GM23248 (cell line): Measurements from ENCODE around the gene NTNG1. TPM values are rescaled to one million over a fixed set of nuclear protein-coding genes. Genes with fewer than 3 reads are reported as not detected.

Experiments
- DNase-seq: peaks from one replicate; pipeline ENCODE4 v3.0.0-alpha.2; 2015
- H2AFZ ChIP-seq: fragments of 200-600 bp; sonication (generic); 2 replicates; pipeline ENCODE4 v1.6.1; 2016; ENCODE audit warnings: antibody characterized with exemption
- H3F3A ChIP-seq: fragments of 200-600 bp; sonication (generic); 2 replicates; pipeline ENCODE4 v1.6.1; 2016; ENCODE audit warnings: mild to moderate bottlenecking, antibody characterized with exemption, mixed run types; ENCODE audit not compliant: insufficient read depth
- H3K27ac ChIP-seq: fragments of 200-600 bp; sonication (generic); 2 replicates; pipeline ENCODE4 v1.5.1; 2016; ENCODE audit warnings: mild to moderate bottlenecking
- H3K27me3 ChIP-seq: fragments of 200-600 bp; sonication (generic); replicated peaks from 2 replicates; pipeline ENCODE4 v1.6.1; 2016; ENCODE audit warnings: mild to moderate bottlenecking; ENCODE audit not compliant: insufficient read depth
- H3K36me3 ChIP-seq: fragments of 200-600 bp; sonication (generic); 2 replicates; pipeline ENCODE4 v1.6.1; 2016; ENCODE audit warnings: low read depth, mild to moderate bottlenecking
- H3K4me1 ChIP-seq: fragments of 200-600 bp; sonication (generic); 2 replicates; pipeline ENCODE4 v1.6.1; 2016; ENCODE audit warnings: mild to moderate bottlenecking; ENCODE audit not compliant: insufficient read depth
- H3K4me2 ChIP-seq: fragments of 200-600 bp; sonication (generic); one replicate; pipeline ENCODE4 v1.6.1; 2016; ENCODE audit warnings: mild to moderate bottlenecking; ENCODE audit not compliant: unreplicated experiment
- H3K4me3 ChIP-seq: fragments of 200-600 bp; sonication (generic); 2 replicates; pipeline ENCODE4 v1.5.1; 2016; ENCODE audit warnings: mild to moderate bottlenecking
- H3K79me2 ChIP-seq: fragments of 200-600 bp; sonication (generic); 2 replicates; pipeline ENCODE4 v1.6.1; 2016; ENCODE audit warnings: mild to moderate bottlenecking; ENCODE audit not compliant: insufficient read depth
- H3K9ac ChIP-seq: fragments of 200-600 bp; sonication (generic); 2 replicates; pipeline ENCODE4 v1.6.1; 2016; ENCODE audit warnings: mild to moderate bottlenecking
- H3K9me2 ChIP-seq: fragments of 200-600 bp; sonication (generic); 2 replicates; pipeline ENCODE4 v1.6.1; 2016; ENCODE audit warnings: mixed run types, mild to moderate bottlenecking, moderate library complexity; ENCODE audit not compliant: insufficient read depth
- H3K9me3 ChIP-seq: fragments of 200-600 bp; sonication (generic); one replicate; pipeline ENCODE4 v1.6.1; 2017; ENCODE audit warnings: low read depth
- H4K20me1 ChIP-seq: fragments of 200-600 bp; sonication (generic); 2 replicates; pipeline ENCODE4 v1.6.0; 2016; ENCODE audit not compliant: insufficient read depth
- EZH2 ChIP-seq: fragments of 200-600 bp; sonication (generic); IDR thresholded peaks from 2 replicates; pipeline ENCODE4 v1.6.1; 2018; ENCODE audit warnings: antibody characterized with exemption, mild to moderate bottlenecking; ENCODE audit not compliant: insufficient read depth, poor library complexity, severe bottlenecking
- EZH2phosphoT487 ChIP-seq: fragments of 200-600 bp; sonication (generic); IDR thresholded peaks from 2 replicates; pipeline ENCODE4 v1.6.1; 2018; ENCODE audit warnings: antibody characterized with exemption, moderate library complexity, mild to moderate bottlenecking, low read depth; ENCODE audit not compliant: insufficient read depth
- WGBS, 2 experiments: methylation state at CpG; one replicate each; pipeline ENCODE4 v1.1.6; 2015 to 2017; ENCODE audit warnings: low lambda C conversion rate in 2 of 2, low coverage in 1 of 2; ENCODE audit errors: missing lambda C conversion rate in 2 of 2; 5-methylcytosine and 5-hydroxymethylcytosine counted together
- in situ Hi-C: fragments of 300-500 bp; cut with MboI; formaldehyde crosslinking; loops from 2 replicates; pipeline ENCODE4 v1.15.0; 2020
- polyA plus RNA-seq: library from polyadenylated mRNA; unstranded; fragments of >200 nt; fragmentation: Nextera tagmentation; extraction: Ambion mirVana; gene quantifications from 2 replicates; pipeline ENCODE4 v1.2.1, GENCODE V29; 2016
- total RNA-seq: library from RNA; depleted of rRNA; stranded (reverse); fragments of >200 nt; shearing (Covaris generic); gene quantifications from 2 replicates; pipeline ENCODE4 v1.2.3, GENCODE V29; 2014

The NTNG1 gene
- total and polyA plus RNA-seq, 2 experiments from 2014 or later, result 14.4 to 16.0 TPM

GRCh38 chr1:107451715-107452114, 310.9 kb downstream of the NTNG1 start:
- in situ Hi-C loops, result no loop called here
- H3K4me3 ChIP-seq, result no peak overlapping the region
- H3K27ac ChIP-seq, result no peak overlapping the region
- H3K27me3 ChIP-seq, result no peaks in the 10 kb centered on the region
- 91 to 92% methylated on average over 2 of the region's 2 CpGs for WGBS, 2 experiments
- H3K4me1 ChIP-seq, result no peaks in the 10 kb centered on the region
- no peaks in the 10 kb centered on the region for H3K36me3 ChIP-seq
- no peaks in the 10 kb centered on the region for H3F3A ChIP-seq
- DNase-seq, result no peak
- H3K79me2 ChIP-seq, result no peaks in the 10 kb centered on the region
- TF ChIP-seq EZH2phosphoT487, result no peak
- TF ChIP-seq EZH2, result no peak
- no peaks in the 10 kb centered on the region for H3K9me2 ChIP-seq
- no peak overlapping the region for H2AFZ ChIP-seq
- no peaks in the 10 kb centered on the region for H3K9me3 ChIP-seq
- H3K4me2 ChIP-seq, result no peak overlapping the region
- H3K9ac ChIP-seq, result no peak overlapping the region
- no peaks in the 10 kb centered on the region for H4K20me1 ChIP-seq

- no peaks in the 10 kb centered on the region for H3K27me3 ChIP-seq
- H3K9ac ChIP-seq, result no peak overlapping the region
- no peaks in the 10 kb centered on the region for H3K79me2 ChIP-seq
- no peaks in the 10 kb centered on the region for H3K4me1 ChIP-seq
- WGBS, 2 experiments, result 83 to 87% methylated on average over 4 of the region's 4 CpGs
- in situ Hi-C loops, result no loop called here
- no peaks in the 10 kb centered on the region for H3K9me3 ChIP-seq
- TF ChIP-seq EZH2phosphoT487, result no peak
- no peaks in the 10 kb centered on the region for H3K36me3 ChIP-seq
- H3K27ac ChIP-seq, result no peak overlapping the region
- H3F3A ChIP-seq, result no peaks in the 10 kb centered on the region
- no peaks in the 10 kb centered on the region; the same call in 1 of the 2 replicates for H3K9me2 ChIP-seq
- H3K4me3 ChIP-seq, result no peak overlapping the region
- H4K20me1 ChIP-seq, result no peaks in the 10 kb centered on the region
- H3K4me2 ChIP-seq, result no peak overlapping the region
- H2AFZ ChIP-seq, result no peak overlapping the region
- no peak for DNase-seq
Observed at GRCh38 chr1:107454791-107455190, 314.0 kb downstream of the NTNG1 start.

- Histone ChIP-seq H2AFZ (no peak overlapping the region), H3K27me3 (no peaks in the 10 kb centered on the region), H3K4me2 (no peak overlapping the region), H3K9ac (no peak overlapping the region), H3K9me2 (no peaks in the 10 kb centered on the region; the same call in 1 of the 2 replicates), H3K4me1 (no peaks in the 10 kb centered on the region), H3K9me3 (no peaks in the 10 kb centered on the region), H3K79me2 (no peaks in the 10 kb centered on the region), H4K20me1 (no peaks in the 10 kb centered on the region), H3F3A (no peaks in the 10 kb centered on the region), H3K36me3 (no peaks in the 10 kb centered on the region), H3K4me3 (no peak overlapping the region), H3K27ac (no peak overlapping the region)
- no peak for DNase-seq
- in situ Hi-C loops, result no loop called here
- TF ChIP-seq EZH2phosphoT487 (no peak), EZH2 (no peak)
- WGBS, 2 experiments, result 47 to 52% methylated on average over 3 of the region's 3 CpGs
Observed at GRCh38 chr1:107457989-107458388, 317.1 kb downstream of the NTNG1 start.

DNA sequence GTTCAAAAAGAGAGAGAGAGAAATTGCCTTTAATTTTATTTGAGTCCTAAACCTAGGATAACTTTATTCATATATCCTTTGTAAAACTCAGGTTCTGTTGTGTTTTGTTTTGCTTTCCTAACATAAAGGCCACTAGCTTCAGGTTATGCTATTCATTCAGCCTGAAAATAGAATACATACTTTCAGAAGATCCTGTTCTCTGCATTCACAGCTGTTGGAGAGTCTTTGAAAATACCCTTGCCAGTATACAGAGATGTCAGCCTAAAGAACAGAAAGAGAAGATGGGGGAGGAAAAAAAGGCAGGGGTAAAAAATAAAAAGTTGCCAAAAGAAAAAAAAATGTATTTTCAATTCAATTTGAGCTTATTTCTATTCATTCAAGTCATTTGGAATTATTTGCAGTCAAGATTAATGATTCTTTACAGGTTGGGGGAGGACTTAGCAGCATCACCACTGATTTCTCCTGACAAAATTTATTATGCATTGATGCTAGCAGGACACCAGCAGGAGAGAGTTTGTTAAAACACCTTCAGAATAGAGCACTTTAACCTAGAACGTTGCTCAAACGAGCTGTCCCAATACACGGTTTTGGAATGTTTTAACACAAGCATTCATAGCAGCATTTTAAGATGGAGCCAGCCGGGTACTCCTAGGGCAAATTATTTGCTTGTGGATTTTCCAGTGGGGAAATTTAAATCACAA, 318.5 kb downstream of the NTNG1 start:
- Histone ChIP-seq H3F3A (no peaks in the 10 kb centered on the region), H4K20me1 (no peaks in the 10 kb centered on the region), H3K27me3 (no peaks in the 10 kb centered on the region), H3K4me1 (no peaks in the 10 kb centered on the region), H3K36me3 (no peaks in the 10 kb centered on the region), H3K4me2 (no peak overlapping the region), H2AFZ (no peak overlapping the region), H3K9me3 (no peaks in the 10 kb centered on the region), H3K9ac (no peak overlapping the region), H3K4me3 (no peak overlapping the region), H3K27ac (no peak overlapping the region), H3K9me2 (no peaks in the 10 kb centered on the region; the same call in 1 of the 2 replicates), H3K79me2 (no peaks in the 10 kb centered on the region)
- TF ChIP-seq EZH2, result no peak
- TF ChIP-seq EZH2phosphoT487, result no peak
- 90 to 93% methylated on average over 4 of the region's 4 CpGs for WGBS, 2 experiments
- in situ Hi-C loops, result no loop called here
- no peak for DNase-seq

DNA sequence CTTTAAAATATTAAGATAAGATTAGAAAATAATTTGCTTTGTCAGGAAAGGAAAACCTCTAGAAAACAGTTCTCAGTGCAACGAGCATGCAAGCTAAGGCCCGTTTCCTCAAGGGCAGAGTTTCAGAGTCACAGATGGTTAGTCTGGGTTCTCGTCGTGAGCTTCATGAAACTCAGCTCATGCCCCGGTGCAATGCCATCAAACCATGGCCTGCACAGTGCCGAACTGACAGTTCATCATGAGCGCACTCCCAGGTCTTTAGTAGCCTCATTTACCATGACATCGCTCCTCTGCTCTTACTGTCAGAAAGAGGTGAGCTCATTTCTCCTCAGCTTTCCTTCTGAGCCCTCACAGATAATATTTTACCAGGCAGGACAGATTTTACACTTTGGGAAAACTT, 319.2 kb downstream of the NTNG1 start:
- H3K4me2 ChIP-seq, result no peak overlapping the region
- H3K4me1 ChIP-seq, result no peaks in the 10 kb centered on the region
- no peak overlapping the region for H2AFZ ChIP-seq
- in situ Hi-C loops, result no loop called here
- no peak for TF ChIP-seq EZH2phosphoT487
- H3K4me3 ChIP-seq, result no peak overlapping the region
- no peaks in the 10 kb centered on the region for H3K36me3 ChIP-seq
- no peaks in the 10 kb centered on the region for H3K79me2 ChIP-seq
- no peaks in the 10 kb centered on the region for H3K9me3 ChIP-seq
- 76 to 84% methylated on average over 8 of the region's 8 CpGs for WGBS, 2 experiments
- no peak for DNase-seq
- no peaks in the 10 kb centered on the region for H3F3A ChIP-seq
- no peak overlapping the region for H3K9ac ChIP-seq
- H3K27ac ChIP-seq, result no peak overlapping the region
- H4K20me1 ChIP-seq, result no peaks in the 10 kb centered on the region
- H3K9me2 ChIP-seq, result no peaks in the 10 kb centered on the region; the same call in 1 of the 2 replicates
- H3K27me3 ChIP-seq, result no peaks in the 10 kb centered on the region
